DMS79 treated with DMSO at 0.1 percent for 48 hours (cell line): ENCODE results near the gene GRM7.

Source experiments
- DNase-seq: peaks from one replicate; lab custom pipeline; 2025; lab: John Stamatoyannopoulos, UW

The GRM7 gene

DNA sequence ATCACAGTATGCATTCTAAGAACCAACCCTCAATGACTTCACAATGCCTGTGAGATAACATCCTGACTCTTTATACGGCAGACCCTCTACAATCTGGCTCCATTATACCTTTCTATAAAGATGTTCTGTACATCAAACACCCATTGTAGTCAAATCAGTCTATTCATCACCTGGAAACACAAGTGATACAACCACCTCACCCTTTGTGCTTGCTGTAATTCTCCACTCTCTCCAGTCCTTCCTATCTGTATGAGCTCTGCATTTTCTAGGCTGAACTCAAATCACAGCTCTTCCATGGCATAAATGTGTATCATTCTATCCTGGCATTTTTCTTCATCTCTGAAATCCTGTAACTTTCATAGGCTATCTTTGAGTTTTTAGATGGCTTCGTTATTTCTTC, 539.4 kb downstream of the GRM7 start:
- no peak for DNase-seq

DNA sequence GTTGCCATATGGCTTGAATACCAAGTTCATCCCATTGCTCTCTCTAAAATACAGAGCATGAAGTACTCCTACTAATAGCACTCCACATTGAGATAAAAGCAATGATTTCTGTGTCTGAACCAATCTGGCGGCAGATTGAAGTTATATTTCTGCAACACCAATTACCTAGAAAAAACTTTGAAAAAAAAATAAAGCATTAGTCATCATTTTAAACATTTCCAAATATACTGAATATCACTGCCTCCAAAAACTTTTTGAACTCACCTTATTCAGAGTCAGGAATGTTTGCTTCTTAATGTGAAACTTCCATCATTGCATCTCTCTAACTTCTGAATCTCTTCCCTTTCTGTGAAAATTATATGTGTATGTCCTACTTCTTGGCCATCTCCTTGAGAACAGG, 540.5 kb downstream of the GRM7 start:
- DNase-seq: no peak

DNA sequence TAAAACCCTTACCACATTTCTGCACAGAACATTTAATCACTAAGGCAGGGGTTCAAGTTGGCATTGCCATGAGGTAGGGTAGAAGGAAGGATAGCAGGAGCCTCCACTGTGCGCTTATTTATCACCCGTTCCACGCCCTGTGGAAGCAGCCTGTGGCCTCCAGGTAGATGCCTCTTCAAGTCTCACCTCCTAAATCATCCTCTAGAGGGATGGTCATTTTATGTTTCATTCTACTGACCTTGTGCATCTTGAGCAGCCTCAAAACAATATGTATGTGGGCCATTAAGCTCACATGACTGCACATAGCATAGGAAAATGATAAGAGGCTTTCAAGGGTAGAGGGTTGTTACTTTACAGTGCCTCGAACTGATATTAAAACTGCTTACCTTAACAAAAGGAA, 546.2 kb downstream of the GRM7 start:
- no peak for DNase-seq

DNA sequence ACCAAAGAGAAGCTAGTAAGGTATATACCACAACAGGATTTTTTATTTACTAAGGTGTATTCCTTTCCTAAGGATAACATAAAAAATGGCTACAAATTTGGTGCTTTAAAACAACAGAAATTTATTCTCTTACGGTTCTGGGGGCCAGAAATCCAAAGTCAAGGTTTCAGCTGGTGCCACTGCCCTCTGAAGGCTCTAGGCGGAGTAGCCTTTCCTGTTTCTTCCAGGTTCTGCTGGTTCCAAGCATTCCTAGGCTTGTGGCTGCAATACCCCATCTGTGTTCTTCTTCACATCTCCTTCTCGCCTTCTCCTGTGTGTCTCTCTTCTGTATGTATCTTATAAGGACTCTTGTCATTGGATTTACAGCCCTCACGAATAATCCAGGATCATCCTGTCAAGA, 549.9 kb downstream of the GRM7 start:
- DNase-seq: no peak

DNA sequence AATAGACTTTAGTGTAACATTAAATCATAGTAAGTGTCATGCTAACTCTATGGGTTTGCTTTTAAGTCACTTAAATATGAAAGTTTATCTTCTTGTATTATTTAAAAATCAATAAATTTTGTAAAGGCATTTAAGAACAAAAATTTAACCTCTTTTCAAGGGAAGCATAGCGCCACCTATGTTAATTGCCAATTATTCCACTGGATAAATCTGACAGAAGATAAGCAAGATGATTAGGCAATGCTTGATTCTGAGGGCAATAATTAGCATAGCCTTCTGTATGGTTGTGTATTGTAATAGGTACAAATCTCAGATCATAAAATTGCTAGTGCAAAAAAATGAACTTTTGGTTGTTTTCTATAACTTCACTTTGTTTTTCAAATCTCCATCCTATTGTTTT, 560.1 kb downstream of the GRM7 start:
- no peak for DNase-seq

DNA sequence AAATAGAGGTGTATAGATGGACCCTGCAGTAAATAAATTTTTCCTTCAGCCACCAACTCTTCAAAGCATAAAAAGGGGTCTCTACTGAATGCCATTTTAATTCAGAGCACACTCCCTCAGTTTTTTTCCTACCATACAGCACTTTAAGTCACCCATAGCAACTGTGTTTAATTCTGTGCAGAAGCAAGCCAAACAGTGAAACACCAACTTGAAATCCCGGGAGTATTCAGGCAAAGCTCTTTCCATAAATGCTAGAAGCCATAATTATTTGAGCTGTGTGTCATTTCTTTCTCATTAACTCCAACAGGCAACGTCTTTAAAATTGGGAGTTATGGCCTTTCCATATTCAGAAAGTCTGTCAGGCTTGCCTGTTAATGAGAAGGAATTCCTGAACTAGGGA, 562.1 kb downstream of the GRM7 start:
- DNase-seq: no peak

DNA sequence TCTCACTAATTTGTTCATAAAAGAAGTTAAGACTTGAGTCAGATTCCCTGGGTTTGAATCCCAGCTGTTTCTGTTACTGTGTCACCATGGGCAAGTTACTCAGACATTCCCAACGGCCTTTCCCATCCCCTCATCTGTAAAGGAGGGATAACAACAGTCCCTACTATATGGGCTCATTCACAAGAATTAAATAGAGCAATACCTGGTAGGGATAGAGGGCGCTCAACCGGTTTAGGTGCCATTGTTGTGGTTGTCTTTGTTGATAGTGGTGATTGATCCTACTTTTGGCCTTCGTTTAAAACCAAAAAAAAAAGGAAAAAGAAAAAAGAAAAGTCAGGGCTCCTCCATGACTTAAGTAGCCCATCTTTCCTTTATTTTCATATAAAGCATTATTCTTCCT, 563.1 kb downstream of the GRM7 start:
- DNase-seq: no peak

DNA sequence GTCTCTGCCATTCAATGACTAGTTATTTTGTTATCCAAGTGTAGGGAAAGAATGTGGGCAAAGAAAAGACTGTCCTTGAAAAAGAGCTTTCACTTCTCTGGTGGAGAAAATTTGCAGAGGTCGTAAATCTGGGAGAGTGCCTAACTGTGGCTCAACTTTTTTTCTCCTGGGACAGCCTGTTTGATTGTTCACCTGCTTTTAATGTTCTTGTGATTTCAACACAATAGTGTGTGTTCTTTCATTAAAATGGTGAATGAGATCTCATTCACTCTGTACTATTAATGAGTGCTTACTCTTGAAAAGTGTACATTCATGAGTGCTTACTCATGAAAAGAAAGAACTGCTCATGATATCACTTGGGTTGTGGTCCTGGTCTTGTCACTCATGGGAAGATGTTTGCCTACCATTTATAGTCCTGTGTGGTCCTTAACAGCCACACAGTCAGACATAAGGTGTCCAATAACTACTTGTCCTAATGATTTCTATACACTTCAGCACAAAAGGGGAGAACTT, 567.3 kb downstream of the GRM7 start:
- no peak for DNase-seq

DNA sequence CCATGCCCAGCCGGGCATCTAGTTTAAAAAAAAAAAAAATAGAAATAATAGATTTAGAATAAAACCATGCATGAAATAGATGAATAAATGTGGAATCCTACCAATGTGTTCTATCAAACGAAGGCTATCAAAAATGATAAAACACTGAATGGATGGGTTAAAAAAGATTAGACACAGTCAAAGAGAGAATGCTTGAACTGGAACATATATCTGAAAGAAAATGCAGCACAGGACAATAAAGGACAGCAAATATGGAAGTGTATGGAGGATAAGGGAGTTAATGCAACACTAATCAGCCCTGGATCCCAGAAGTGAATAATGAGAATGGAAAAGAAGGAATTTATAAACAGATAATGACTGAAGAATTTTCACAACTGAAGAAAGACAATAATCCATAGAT, 571.7 kb downstream of the GRM7 start:
- DNase-seq: no peak

DNA sequence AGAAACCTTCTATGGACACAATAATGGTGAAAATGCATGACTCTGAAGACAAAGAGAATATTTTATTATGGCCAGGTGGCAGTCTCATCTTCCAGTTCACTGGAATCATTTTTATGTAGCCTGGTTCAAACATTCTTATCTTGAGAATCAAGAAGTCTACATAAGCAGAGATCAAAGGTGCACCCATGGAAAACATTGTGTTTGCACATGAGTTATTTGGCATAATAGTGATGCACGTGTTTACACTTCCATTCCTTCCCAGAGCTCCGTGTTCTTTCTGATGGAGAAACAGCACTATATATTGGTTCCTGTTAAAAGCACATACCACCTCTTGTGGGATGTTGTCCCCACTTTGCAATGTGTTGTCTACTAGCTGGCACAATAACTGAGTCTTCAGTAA, 572.2 kb downstream of the GRM7 start:
- DNase-seq: no peak

DNA sequence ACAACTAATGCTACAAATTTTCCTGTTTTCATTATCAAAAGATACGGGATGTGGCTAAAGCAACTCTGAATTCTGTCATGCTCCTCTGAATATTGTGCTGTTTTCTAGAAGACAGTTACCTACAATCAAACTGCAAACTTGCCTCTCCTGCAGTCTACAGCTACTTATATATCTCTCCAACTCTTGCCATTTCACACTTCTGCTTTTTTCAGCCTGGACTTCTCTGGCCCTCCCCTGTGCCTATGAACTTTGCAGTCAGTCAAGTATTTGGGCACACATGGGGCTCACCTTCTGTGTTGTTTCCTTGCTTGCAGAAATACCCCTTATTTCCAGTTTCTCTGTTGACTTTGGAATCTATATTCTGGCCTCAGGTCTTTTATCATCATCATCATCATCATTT, 575.6 kb downstream of the GRM7 start:
- DNase-seq: no peak

DNA sequence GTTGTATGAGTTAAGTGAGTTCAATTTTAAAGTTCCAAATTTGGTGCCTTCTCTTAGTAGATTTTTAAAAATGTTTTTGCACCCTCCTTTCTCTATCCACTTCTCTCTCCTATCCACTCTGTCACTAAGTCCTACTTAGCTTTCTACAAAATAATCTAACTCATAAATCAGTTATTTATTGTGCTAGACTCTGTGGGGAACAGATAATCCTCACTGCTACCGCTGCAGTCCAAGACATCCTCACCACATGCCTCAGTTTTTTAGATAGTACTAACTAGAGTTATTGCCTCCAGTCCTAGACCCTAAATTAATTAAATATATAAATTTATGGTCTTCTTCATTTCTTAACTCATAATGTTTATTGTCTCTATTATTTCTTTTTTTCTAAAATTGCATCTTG, 576.3 kb downstream of the GRM7 start:
- DNase-seq: no peak

DNA sequence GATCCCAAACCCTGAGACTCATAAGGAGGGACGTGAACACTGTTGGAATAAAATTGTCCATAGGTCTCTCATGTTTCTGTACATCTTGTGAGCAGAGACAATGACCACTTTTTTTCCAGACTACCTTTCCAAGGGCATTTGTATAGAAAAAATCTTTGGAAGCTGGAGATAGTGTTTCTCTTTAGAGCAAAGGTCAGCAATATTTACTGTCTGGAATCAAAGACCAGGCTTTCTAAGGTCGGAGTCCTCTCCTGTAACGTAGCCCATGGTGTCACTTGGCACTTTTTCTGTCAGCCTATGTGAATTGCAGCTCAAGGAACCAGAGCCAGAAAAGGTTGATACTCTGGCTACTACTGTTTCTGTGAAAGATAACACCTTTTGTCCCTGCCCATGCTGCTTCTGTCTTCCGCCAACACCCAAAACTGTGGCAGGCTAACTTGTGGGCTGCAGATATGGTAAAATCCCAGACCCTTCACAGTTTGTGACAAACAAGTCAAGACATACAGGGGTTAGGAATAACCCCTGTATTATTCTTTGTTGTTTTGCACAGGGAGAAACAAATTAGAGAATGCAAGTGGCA, 578.3 kb downstream of the GRM7 start:
- no peak for DNase-seq

DNA sequence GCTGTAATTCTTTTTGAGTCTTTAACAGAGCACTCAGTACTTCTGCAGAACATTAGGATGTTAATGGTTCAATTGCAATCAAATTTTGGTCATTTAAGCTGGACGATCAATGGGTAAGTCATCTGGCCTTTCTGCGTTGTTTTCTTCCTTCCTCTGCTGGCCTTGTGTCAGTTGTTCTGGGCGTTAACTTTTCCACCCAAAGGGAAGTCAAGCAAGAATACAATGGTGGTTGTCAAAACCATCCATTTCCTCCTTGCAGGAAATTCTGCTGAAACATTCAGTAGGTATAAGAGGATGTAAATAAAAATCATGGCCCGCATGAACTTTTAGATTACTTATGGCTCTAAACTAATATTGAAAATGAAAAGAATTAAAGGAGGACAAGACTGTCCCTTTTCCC, 584.0 kb downstream of the GRM7 start:
- no peak for DNase-seq

DNA sequence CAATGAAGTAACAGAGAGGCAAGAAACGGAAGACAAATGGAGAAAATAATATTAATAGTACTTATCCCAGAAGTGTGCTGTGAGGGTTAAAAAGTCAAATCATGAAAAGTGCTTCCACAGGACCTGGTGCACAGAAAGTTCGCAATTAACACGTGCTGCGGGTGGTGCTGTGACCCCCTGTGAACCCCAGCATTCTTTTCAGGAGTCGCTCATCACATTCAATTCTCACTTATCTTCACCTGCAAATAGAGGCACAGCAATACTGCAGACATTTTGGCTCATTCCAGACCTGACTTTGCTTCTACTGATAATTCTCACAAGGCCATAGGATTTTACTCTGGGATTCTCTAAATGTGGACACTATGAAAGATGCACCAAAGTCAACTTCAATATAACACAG, 584.4 kb downstream of the GRM7 start:
- no peak for DNase-seq

DNA sequence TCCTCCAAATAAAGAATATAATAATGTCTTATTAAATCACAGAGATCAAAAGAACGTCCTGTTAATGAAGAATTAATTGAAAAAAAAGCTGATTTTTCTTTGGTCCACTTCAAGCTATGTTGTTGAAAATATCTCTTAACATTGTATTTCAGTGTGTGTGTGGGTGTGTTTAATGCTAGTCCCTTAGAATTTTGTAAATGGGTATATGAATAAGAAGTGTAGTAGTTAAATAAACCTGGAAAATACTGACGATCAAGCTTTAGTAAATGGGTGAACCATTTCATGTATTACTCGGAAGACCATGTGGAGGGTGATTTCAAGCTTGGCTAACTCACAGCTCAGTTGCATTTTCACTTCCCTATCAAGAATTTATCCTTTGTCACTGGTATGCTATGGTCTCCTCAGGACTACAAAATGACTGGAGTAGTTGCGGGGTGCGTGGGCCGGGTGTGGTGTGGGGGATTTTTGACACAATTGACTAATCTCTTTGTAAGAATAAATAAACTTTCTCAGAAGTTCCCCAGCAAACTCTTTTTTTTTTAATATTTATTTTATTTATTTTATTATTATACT, 586.4 kb downstream of the GRM7 start:
- DNase-seq: no peak

DNA sequence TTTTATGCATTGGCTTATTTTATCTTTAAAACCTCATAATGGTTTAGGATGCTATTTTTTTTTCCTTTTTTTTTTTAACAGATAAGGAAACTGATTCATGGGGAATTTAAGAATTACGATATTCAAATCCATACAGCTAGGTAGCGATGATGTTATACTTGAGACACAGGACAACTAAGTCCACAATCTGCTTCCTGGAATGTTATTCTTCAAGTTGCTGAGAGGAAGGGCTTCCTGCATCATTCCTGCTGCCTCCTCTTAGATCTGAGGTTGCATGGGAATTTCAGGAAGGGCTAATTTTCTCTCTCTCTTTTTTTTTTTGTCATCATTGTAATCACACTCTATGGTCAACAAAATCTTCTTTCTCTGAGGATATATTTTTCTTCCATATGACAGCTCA, 595.5 kb downstream of the GRM7 start:
- DNase-seq: no peak

DNA sequence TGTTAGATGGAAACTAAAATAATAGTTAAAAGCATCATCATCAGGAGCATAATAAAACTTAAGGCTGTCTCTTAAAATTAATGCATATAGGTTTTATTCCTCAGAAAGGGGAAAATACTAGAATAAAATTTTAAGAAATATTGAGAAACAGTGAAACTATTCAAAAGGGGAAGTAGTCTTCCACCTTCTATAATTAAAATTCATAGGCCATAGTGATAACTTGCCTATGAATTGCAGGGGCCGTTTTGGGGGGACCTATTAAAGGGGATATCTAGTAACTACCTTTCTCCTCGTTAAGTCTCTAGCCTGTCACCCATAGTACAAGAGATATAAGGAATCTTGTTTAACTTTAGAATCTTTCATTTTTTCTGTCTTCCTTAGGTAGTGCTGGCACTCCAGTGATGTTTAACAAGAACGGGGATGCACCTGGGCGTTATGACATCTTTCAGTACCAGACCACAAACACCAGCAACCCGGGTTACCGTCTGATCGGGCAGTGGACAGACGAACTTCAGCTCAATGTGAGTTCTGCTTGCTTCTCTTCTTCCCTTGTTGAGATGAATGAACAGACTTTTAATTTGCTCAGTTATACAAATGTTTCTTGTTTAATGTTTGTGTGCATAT, 600.4 kb downstream of the GRM7 start:
- DNase-seq: no peak

DNA sequence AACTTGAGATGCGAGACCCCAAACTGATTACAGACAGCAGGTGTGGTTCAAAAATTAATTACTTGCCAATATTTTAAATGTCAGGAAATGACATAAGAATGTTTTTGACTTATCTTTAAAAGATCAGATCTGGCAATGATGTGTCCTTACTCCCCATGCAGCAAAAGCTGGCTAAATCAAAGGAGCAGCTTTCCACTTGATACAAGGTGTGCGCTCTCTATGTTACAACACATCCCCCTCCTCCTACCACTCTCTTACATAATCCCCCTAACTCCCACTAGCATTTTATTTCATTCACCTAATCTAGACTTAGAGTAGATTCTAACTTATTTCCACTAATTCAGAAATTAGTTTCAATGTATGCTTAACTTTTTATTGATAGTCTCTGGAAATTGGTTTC, 609.0 kb downstream of the GRM7 start:
- no peak for DNase-seq

DNA sequence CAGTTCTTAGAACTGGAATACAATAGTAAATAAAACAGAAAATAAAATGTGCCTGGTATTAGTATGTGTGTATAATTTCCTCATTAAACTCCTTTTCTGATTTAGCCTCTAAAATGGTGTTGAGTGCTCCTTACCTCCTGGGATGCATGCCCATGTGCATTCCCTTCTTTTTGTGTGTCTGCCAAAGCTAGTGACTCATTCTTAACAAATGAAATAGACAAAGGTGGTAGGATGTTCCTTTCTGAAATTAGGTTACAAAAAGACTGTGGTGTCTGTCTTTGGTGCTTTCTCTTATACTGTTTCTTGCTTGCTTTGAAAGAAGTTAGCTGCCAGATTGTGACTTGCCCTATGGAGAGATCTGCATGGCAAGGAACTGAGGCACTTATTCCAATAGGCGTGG, 623.7 kb downstream of the GRM7 start:
- DNase-seq: no peak

DNA sequence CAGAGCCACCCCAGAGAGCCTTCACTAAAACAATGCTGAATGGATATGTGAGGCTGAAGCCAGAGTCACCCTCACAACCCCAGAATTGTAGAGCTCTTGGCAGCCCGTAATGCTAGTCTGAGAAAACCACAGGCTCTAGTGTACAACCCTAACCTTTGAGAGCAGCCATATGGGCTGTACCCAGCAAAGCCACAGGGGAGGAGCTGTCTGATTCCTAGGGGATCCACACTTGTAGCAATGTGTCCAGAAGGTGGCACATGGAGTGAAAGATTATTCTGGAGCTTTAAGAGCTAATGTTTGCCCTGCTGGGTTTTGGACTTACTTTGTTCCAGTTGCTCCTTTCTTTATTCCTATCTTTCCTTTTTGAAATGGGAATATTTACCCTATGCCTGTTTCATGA, 626.8 kb downstream of the GRM7 start:
- no peak for DNase-seq

DNA sequence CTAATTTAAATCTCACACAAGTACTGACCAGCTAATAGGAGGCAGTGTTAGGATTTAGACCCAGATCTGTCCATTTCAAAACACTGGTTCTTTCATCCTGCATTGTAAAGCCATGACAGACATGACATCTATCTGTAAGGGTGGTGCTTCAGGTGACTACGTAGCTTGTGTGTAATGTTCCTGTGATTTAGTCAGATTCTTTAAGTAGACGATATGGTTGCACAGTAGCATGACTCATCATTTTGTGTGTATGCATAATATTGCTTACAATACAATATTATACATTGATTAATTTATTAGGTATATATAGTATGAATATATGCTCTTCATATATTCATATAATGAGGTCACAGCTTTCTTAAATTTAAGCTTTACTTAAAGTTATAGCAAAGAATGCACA, 628.5 kb downstream of the GRM7 start:
- no peak for DNase-seq

DNA sequence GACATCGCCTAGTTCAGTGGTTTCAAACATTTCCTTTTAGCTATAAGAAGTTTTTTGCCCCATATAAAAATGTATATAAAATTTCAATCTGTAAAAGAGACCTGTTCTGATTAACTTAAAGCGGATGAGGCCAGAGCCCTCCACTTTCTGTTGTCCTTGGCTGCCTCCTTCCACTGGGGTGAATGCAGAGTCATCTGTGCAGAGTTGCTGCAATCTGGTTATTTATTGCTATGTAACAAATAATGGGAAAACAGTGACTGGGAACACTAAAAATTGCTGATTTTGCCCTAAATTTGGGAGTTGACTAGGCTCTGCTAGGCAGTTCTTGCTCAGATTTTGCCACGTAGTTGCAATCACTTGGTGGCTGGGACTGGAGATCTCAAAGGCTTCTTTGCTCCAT, 637.8 kb downstream of the GRM7 start:
- no peak for DNase-seq

DNA sequence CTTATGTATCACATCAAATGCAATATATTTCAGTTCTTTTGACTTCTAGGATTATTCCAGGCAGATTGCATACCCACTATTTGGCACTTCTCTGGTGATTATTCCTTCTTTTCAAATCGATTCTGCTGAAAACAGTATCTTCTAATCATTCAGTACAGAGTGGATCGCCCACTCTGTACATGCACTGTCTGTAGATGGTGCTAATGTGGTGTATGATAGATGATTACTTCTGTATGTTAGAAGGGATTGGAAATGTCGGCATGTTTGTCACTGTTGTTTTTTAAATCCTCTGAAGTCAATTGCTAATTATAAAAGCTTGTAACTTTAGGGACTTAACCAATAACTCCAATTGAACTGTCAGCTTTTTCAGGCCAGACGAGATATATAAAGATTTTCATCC, 642.5 kb downstream of the GRM7 start:
- no peak for DNase-seq
